COLO668 (cell line): ENCODE measurements around the gene SOX15.
"Not testable (repeated sequence)": the region's sequence is repeated elsewhere in the genome, so short reads cannot be mapped to it uniquely, and the experiment has no call there.

Experiments
- DNase-seq: peaks from one replicate; lab custom pipeline; 2025; ENCODE audit not compliant: unreplicated experiment; lab: John Stamatoyannopoulos, UW

Gene SOX15

DNA sequence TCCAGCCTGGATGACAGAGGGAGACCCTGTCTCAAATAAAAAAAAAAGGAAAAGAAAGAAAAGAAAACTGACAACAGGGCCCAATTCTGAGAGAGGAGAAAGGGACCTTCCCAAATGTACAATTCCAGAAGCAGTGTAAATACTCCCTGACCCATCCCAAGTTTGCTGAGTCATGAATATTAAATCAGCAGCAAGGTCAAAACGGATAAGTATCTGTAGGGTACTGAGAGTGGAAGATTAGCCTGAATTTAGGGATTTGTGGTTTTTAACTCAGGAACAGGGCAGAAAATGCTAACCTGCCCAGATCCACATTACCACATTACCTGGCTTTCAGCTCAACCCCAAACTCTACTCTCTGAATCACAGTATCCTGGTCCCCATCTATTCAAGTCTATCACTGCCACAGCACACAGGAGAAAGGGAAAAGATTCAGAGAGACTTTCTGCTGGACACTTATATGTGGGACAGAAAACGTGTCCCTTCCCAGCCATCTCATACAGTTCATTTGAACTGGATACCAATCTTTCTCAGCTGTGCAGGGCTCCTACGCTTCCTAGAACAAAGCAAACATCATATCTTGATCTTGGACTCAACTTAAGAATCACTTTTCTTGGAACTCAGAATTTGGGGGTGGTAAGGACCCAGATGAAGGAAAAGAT is 21.9 kb upstream of the SOX15 start:
- DNase-seq, result no peak

DNA sequence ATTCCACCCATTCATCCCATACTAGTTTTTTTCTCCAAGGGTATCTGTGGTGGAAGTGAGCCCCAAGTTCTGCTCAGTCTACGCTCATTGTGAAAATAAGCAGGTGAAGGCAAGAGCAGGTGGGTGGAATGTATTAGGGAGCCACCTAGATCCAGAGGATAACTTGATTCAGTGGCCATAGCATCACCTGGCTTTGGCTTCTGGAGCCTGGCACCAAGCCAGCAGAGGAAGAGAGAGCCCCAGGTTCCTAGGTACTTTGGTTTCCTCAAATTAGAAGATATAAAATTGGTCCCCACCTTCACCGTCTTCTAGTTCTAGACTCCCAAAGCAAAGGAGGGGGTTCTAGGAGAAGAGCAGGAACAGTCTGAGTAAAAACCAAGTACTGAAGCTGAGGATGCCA is 20.7 kb upstream of the SOX15 start:
- peak; percentile 35 for DNase-seq

DNA sequence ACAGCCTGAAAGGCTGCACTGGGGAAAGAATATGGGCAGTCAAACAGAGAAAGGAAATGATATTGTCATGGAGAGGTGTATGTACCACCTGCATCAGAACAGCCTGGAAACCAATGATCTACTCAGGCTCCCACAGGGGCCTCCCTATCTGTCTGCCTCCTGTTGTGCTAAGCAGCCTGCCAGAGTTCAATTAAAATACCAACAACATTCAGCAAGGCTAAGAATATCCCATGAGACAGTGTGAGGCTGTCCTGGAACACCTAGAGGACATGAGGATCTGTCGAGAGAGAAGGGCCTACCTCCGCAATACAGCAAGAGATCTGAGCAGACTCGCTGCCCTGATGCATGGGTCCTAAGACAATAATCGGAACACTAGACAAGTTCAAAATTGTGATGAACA is 16.4 kb upstream of the SOX15 start:
- no peak for DNase-seq

DNA sequence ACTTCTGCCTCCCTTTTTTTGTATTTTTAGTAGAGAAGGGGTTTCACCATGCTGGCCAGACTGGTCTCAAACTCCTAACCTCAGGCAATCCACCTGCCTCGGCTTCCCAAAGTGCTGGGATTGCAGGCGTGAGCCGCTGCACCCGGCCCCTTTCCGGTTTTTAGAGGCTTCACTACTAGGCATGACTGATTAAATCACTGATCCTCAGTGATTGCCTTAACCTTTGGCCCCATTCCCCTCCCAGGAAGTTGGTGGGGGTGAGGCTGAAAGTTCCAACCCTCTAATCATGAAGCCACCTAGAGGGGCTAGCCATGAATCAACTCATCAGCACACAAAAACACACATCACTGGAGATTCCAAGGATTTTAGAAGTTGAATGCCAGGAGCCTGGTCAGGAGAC is 7.7 kb upstream of the SOX15 start:
- not testable (repeated sequence) for DNase-seq

DNA sequence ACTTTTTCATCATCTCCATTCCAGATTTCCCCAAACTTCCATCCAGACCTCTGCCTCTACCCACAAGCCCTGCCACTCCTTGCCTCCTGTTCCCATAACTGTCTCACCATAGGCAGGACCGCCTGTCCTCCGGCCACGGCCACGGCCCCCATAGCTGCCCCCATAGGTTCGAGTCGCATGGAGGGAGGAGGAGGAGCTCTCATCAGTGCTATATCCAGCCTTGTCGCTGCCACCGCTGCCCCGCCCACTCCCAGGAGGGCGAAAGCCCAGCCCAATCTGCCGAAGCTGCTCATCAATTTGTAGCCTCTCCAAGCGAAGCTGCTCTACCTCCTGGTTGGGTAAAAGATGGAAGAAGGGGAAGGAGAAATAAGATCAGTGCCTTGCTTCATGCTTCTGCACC is 3.4 kb upstream of the SOX15 start:
- DNase-seq, result no peak

DNA sequence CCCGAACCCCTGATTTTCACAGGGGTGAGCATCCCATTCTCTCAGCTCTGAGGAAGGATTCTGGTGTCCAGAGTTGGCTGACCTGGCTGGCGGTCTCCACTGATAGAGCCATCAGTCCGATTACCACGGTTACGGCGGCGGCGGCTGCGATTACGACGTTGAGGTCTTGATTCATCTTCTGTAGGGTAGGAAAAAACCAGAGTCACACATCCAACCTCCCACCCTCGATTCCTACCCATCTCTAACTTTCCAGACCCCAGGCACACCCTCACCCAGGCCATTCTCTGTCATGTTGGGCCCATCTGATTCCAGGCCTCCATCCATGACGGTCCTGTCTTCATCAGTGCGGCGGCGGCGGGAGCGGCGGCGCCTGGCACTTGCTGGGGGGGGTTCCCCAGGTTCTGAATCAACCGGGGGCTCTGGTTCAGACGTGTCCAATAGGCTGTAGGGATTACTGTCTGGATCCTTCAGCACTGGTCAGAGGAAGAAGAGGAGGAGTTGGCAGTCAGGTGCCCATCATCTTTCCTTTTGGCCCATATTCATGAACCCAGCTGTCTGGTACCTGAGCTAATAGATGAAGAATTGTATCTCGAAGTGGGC is 2.6 kb upstream of the SOX15 start:
- no peak for DNase-seq

DNA sequence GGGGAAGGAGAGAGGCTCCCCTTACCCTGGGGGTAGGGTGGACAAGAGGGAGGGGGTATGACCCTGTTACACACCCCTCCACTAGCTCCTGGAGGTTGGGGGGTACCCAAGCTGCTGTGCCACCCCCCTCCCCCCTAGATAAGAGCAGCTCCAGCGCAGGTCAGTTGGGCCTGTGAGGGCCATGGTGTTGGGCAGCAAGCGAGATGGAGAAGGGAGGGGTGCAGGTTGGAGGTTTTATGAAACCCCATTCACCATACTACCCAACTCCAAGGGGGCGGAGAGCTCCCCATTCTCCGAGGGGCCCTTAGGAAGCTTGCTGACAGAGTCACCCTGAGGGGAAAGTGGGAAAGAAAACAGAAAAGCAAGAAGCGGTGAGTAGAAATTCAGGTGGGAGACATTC is 1.7 kb upstream of the SOX15 start:
- no peak for DNase-seq

DNA sequence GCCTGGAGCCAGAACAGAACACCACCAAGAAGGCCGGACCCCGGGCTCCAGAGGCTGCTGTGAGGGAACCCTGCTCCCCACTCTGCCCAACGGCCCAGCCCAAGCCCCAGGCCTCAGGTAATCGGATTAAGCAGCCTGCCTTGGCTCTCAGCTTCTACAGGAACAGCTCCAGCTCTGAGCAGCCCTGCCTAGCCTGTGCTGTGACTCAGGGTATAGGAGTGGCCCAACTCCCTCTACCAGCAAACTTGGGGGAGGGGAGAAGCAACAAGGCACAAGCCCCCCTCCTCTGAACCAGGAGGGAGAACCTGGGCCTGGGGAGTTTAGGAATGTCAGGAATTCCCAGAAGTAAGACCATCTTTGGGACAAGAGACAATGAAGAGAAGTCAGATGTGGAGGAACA is 849 bp upstream of the SOX15 start:
- no peak for DNase-seq

DNA sequence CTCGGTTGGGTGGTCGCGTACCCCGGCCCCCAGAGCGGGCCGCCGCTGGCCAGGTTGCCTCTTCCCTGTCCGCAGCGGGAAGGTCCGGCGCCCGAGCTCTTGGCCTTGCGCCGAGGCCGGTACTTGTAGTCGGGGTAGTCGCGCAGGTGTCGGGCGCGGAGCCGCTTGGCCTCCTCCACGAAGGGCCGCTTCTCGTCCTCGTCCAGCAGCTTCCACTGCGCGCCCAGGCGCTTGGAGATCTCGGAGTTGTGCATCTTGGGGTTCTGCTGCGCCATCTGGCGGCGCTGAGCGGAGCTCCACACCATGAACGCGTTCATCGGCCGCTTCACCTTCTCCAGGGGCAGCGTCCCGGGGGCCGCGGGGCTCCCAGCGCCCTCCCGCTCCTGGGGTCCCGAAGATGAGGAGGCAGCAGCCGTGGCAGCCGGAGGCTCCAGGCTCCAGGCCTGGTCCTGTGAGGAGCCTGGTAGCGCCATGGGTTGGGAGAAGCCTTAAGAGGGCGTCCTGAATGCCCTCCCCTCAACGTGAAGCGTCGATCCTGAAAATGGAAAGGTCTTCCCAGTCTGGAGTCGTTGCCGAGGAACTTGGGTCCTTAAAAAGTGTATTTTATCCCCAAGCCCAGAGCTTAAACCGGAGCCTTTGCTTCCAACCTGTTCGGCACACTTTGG is 558 bp downstream of the SOX15 start:
- peak; percentile 52 for DNase-seq

DNA sequence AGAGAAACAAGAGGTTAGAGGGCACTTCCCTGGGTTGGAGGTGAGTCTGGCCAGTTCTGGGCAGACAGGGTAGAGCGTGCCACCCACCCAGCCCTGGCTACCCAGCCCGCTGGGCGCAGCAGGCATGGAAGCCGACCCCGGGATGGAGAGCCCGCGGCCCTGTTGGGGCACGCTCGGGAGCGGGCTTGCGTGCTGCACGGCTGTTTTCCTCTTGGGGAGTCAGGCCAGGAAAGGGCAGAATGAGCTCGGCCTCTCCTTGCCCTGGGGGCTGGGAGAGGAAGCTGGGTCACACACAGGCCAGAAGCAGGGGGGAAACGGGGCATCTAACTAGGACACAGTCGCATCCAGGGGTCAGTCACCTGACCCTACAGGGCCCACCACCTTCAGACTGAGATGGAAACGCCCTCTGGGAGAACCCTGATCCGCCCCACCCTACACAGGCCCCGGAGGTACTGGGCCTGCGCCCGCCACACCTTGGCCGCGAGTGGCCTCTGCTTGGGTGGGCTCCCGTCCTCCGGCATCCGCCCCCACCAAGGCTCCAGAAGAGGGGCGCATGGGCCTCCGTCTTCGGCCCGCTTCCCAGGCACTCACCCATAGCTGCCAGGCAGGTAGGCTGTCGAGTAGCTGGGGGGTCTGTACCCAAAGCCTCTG is 1.2 kb downstream of the SOX15 start:
- DNase-seq, result no peak

DNA sequence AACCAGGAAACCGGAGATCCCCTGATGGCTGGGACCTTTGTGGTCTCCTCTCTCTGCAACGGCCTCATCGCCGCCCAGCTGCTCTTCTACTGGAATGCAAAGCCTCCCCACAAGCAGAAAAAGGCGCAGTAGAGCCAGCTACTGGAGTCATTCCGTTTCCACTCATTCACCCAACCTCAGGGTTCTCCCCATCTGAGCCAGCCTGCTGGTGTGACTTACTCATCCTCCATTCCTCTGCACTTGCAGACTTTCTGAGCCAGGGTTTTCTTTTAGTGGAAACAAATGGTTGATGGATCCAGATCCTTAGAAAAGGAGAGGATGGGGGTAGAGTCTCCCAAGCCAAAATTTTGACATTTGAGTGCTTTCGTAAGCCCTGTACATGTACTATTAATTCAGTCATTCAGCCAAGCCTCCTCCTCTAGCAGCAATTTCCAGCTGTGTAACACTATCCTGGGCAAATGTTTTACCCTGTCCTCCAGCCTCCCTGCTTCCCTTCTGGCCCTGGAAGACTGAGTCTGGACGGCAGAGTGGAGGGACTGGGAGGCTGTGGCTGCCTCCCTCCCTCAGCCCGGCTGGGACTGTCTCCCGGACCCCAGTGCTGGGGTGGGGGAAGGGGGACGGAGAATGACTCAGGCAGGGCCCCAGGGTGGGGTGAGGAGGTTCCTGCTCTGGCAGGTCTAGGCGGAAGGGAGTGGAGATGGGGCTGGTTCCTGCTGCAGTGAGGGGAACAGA is 2.3 kb downstream of the SOX15 start:
- no peak for DNase-seq

DNA sequence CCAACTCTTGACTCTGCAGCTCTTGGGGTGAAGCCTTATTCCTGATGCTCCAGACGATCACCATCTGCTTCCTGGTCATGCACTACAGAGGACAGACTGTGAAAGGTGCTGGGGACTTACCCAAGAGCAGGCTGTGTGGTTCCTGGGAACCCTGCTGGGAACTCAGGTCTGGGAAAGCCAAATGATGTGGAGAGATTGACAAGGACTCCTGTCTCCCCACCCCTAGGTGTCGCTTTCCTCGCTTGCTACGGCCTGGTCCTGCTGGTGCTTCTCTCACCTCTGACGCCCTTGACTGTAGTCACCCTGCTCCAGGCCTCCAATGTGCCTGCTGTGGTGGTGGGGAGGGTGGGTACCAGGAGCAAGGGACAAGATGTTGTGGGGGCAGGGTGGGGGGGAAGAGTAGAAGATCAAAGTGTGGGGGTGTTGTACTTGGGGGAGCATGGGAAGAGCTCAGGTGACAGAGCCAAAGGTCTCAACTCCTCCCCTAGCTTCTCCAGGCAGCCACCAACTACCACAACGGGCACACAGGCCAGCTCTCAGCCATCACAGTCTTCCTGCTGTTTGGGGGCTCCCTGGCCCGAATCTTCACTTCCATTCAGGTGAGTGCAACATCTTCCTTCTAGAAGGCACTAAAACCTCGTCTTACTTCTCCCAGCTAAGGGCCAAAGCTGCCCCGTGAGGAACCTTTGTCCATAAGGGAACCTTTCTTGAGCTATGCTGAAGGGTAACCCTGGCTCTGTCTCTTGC is 3.0 kb downstream of the SOX15 start:
- no peak for DNase-seq

DNA sequence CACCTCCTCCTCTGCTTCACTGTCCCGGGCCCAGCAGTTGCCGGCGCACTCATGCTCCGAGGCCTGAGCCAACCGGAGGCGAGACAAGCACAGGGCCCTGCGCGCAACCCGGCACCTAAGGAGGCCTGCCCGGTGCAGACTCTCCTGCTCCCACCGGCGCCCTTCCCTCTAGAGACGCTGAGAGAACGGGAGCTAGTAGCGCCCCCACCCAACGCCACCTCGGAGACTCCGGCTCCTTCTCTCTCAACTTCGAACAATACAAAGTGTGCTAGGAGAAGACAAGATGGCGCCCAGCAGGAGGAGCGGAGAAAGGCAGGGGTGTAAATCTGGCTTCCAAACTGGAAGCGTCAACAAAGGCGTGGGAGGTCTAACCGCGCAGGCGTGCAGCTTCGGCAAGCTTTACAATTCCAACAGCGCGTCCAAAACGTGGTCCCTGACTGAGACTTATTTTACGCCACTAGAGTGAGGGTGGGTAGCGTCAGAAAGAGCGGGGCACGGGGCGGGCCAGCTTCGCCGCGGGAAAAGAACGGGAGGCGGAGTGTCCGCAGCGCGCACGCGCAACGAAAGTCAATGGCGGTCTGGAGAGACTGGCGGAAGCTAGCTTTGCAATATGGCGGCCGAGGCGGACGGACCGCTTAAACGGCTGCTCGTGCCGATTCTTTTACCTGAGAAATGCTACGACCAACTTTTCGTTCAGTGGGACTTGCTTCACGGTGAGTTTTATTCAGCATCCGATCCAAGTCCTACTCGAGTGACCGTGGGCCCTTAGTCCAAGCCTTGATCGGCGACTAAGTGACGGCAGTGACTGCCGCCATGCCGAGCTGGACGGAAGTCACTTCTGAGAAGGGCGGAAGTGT is 6.4 kb downstream of the SOX15 start, which contains the start of gene MPDU1:
MPDU1 (plus strand) TSS at position 600 of the 857 bp plus-strand sequence; CDS start at position 611, 11 bp downstream.
- DNase-seq, result peak; percentile 93

DNA sequence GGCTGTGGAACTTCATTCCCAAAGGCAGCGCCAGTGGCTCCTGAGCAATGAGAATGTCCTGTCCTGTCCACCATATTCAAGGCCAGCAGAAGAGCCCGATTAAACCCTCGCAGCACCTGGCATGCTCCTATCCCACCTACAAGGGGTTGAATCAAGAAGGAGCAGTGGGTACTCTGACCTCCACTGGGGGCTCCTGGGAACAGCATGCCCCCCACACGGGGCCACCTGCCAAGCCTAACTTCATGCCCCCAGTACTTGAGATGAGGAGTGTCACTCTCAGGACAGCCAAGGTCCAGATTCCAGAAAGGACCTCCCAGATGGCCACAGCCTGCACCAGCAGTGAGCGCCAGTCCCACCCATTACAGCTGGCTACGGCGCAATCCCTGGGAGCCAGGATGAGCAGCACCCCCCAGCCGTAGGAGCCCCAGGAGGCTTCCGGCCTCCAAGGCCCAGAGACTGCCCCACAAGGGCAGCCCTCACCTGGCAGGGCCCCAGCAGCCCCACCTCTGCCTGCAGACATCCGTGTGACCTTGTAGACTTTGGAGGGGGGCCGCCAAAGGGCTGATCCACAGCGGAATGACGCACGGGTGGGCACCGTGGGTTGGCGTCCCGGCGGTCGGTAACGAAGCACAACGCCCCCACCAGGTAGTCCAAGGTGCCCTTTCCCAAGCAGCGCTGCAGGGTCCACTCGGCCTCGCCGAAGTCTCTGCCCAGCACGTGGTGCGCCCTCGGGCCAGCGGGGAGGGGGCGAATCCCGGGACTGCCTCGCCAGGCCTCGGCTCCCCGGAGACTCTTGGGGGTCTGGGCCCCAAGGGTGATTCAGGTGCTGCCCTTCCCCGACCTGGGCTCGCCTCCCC is 7.3 kb downstream of the SOX15 start:
- peak; percentile 31 for DNase-seq

DNA sequence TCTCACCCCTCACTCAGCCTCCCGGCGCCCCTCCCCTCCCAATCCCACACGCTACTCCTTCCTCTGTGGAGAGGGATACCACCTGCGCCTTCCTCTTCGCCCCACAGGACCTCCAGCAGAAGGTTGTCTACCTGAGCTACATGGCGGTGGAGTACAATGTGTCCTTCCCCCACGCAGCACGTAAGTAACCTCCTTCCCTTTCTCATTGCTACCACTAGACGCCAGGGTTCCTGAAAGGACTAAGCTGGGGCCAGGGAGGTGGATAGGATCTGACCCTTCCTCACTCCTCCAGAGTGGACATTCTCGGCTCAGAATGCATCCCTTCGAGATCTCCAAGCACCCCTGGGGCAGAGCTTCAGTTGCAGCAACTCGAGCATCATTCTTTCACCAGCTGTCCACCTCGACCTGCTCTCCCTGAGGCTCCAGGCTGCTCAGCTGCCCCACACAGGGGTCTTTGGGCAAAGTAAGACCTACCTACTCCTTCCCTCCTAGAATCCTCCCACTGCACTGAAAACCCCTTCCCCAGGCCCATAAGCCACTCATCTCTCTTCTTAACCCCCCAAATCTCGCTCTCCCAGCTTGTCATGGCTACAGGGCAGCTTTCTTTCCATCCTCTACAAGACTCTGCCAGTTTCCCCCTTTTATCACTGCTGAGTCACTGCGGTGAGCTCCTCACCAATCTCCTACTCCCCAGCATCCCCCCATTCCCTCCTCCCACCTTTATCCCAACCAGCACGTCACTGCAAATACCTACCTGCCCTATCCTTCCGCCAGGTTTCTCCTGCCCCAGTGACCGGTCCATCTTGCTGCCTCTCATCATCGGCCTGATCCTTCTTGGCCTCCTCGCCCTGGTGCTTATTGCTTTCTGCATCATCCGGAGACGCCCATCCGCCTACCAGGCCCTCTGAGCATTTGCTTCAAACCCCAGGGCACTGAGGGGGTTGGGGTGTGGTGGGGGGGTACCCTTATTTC is 9.0 kb downstream of the SOX15 start:
- no peak for DNase-seq

DNA sequence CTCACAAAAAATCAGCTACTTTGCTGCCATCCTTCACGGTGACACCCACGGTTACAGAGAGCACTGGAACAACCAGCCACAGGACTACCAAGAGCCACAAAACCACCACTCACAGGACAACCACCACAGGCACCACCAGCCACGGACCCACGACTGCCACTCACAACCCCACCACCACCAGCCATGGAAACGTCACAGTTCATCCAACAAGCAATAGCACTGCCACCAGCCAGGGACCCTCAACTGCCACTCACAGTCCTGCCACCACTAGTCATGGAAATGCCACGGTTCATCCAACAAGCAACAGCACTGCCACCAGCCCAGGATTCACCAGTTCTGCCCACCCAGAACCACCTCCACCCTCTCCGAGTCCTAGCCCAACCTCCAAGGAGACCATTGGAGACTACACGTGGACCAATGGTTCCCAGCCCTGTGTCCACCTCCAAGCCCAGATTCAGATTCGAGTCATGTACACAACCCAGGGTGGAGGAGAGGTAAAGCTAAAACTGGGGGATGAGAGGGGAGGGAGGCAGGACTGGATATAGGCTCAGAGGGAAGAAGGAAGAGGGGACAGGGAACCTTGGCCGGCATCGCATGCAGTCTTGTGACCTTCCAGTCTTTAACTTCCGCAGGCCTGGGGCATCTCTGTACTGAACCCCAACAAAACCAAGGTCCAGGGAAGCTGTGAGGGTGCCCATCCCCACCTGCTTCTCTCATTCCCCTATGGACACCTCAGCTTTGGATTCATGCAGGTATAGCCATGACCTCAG is 9.9 kb downstream of the SOX15 start:
- DNase-seq, result peak; percentile 8
